Mucosa of rectum (tissue), 2 donors: ENCODE measurements around the gene YIPF4.
A peak's percentile ranks its signal among the peaks of the same experiment; 100 is the strongest.

Experiments
- H3K27ac ChIP-seq, 2 donors: one replicate each; pipeline ENCODE4 v1.7.0; 2013; ENCODE audit warnings: inconsistent platforms in 2 of 2, low read depth in 2 of 2, low read length in 2 of 2
- H3K27me3 ChIP-seq, 2 donors: one replicate each; pipeline ENCODE4 v1.7.0; 2013; ENCODE audit warnings: low read length in 2 of 2; ENCODE audit not compliant: control insufficient read depth in 2 of 2, insufficient read depth in 2 of 2
- H3K36me3 ChIP-seq, 2 donors: one replicate each; pipeline ENCODE4 v1.7.0; 2013; ENCODE audit warnings: low read length in 2 of 2; ENCODE audit not compliant: control insufficient read depth in 2 of 2, insufficient read depth in 2 of 2
- H3K4me1 ChIP-seq, 2 donors: one replicate each; pipeline ENCODE4 v1.7.0; 2013; ENCODE audit warnings: low read length in 2 of 2, mild to moderate bottlenecking in 1 of 2; ENCODE audit not compliant: control insufficient read depth in 2 of 2, insufficient read depth in 2 of 2
- H3K4me3 ChIP-seq, 2 donors: one replicate each; pipeline ENCODE4 v1.7.0; 2013; ENCODE audit warnings: low read length in 2 of 2
- H3K9ac ChIP-seq, 2 donors: one replicate each; pipeline ENCODE4 v1.7.0; 2013; ENCODE audit warnings: low read length in 2 of 2, low read depth in 1 of 2, mild to moderate bottlenecking in 1 of 2
- H3K9me3 ChIP-seq, 2 donors: one replicate each; pipeline ENCODE4 v1.7.0; 2013; ENCODE audit warnings: low read length in 2 of 2; ENCODE audit not compliant: control insufficient read depth in 2 of 2
- donor health status: healthy.
- donor health status: Normal muscosa, but diverticular disease.

YIPF4 gene

GRCh38 chr2:32277674-32278477 is at the start of gene YIPF4:
Gene YIPF4 (plus strand): TSS chr2:32277904. CDS start chr2:32278156, 252 bp downstream.
- Histone ChIP-seq H3K9me3 (no peaks in the 10 kb centered on the region), H3K36me3 (peaks cover 0 to 3% of the 10 kb centered on the region in 2 donors), H3K4me3 (peak within 1 kb of the TSS; percentile 93 to 95), H3K27me3 (no peaks in the 10 kb centered on the region), H3K9ac (peak within 1 kb of the TSS; percentile 92 to 99), H3K4me1 (peaks cover 5 to 6% of the 10 kb centered on the region in 2 donors), H3K27ac (peak within 1 kb of the TSS; percentile 75 to 79)

GRCh38 chr2:32228181-32228580 is 49.5 kb upstream of the YIPF4 start:
- H3K9me3 ChIP-seq: no peaks in the 10 kb centered on the region
- H3K4me3 ChIP-seq: no peak overlapping the region
- H3K36me3 ChIP-seq: peaks cover 4 to 8% of the 10 kb centered on the region in 2 donors
- no peaks in the 10 kb centered on the region for H3K27me3 ChIP-seq
- H3K27ac ChIP-seq: no peak overlapping the region
- no peaks in the 10 kb centered on the region for H3K4me1 ChIP-seq
- no peak overlapping the region for H3K9ac ChIP-seq

GRCh38 chr2:32229635-32230034 is 48.1 kb upstream of the YIPF4 start:
- peaks cover 0 to 2% of the 10 kb centered on the region in 2 donors for H3K36me3 ChIP-seq
- no peak overlapping the region for H3K4me3 ChIP-seq
- no peaks in the 10 kb centered on the region for H3K27me3 ChIP-seq
- no peak overlapping the region for H3K9ac ChIP-seq
- no peak overlapping the region for H3K27ac ChIP-seq
- no peaks in the 10 kb centered on the region for H3K9me3 ChIP-seq
- no peaks in the 10 kb centered on the region for H3K4me1 ChIP-seq

GRCh38 chr2:32231959-32232358 is 45.7 kb upstream of the YIPF4 start:
- H3K9me3 ChIP-seq: no peaks in the 10 kb centered on the region
- no peaks in the 10 kb centered on the region for H3K27me3 ChIP-seq
- H3K36me3 ChIP-seq: no peaks in the 10 kb centered on the region
- H3K4me3 ChIP-seq: no peak overlapping the region
- H3K4me1 ChIP-seq: no peaks in the 10 kb centered on the region
- H3K27ac ChIP-seq: no peak overlapping the region
- no peak overlapping the region for H3K9ac ChIP-seq

- Histone ChIP-seq H3K9me3 (no peaks in the 10 kb centered on the region), H3K27me3 (no peaks in the 10 kb centered on the region), H3K27ac (no peak overlapping the region), H3K4me1 (no peaks in the 10 kb centered on the region), H3K4me3 (no peak overlapping the region), H3K9ac (no peak overlapping the region), H3K36me3 (no peaks in the 10 kb centered on the region)
These were observed 42.4 kb upstream of the YIPF4 start for GRCh38 chr2:32235315-32235714.

GRCh38 chr2:32237488-32237887 is 40.2 kb upstream of the YIPF4 start:
- Histone ChIP-seq H3K4me1 (no peaks in the 10 kb centered on the region), H3K9ac (no peak overlapping the region), H3K4me3 (no peak overlapping the region), H3K27me3 (no peaks in the 10 kb centered on the region), H3K27ac (no peak overlapping the region), H3K9me3 (no peaks in the 10 kb centered on the region), H3K36me3 (no peaks in the 10 kb centered on the region)

- no peak overlapping the region for H3K27ac ChIP-seq
- no peak overlapping the region for H3K4me3 ChIP-seq
- no peak overlapping the region for H3K9ac ChIP-seq
- H3K27me3 ChIP-seq: no peaks in the 10 kb centered on the region
- no peaks in the 10 kb centered on the region for H3K4me1 ChIP-seq
- no peaks in the 10 kb centered on the region for H3K36me3 ChIP-seq
- no peaks in the 10 kb centered on the region for H3K9me3 ChIP-seq
These were observed 39.7 kb upstream of the YIPF4 start for GRCh38 chr2:32237996-32238395.

- no peaks in the 10 kb centered on the region for H3K27me3 ChIP-seq
- no peak overlapping the region for H3K9ac ChIP-seq
- no peaks in the 10 kb centered on the region for H3K9me3 ChIP-seq
- no peak overlapping the region for H3K4me3 ChIP-seq
- H3K36me3 ChIP-seq: no peaks in the 10 kb centered on the region
- H3K27ac ChIP-seq: no peak overlapping the region
- H3K4me1 ChIP-seq: no peaks in the 10 kb centered on the region
These were observed 35.4 kb upstream of the YIPF4 start for GRCh38 chr2:32242331-32242730.

GRCh38 chr2:32246911-32247310 is 30.8 kb upstream of the YIPF4 start:
- no peaks in the 10 kb centered on the region for H3K4me1 ChIP-seq
- H3K9ac ChIP-seq: no peak overlapping the region
- H3K36me3 ChIP-seq: no peaks in the 10 kb centered on the region
- H3K9me3 ChIP-seq: no peaks in the 10 kb centered on the region
- H3K27me3 ChIP-seq: no peaks in the 10 kb centered on the region
- H3K4me3 ChIP-seq: no peak overlapping the region
- H3K27ac ChIP-seq: no peak overlapping the region

GRCh38 chr2:32248299-32248698 is 29.4 kb upstream of the YIPF4 start:
- H3K9ac ChIP-seq: no peak overlapping the region
- H3K9me3 ChIP-seq: no peaks in the 10 kb centered on the region
- H3K4me1 ChIP-seq: no peaks in the 10 kb centered on the region
- no peak overlapping the region for H3K4me3 ChIP-seq
- no peaks in the 10 kb centered on the region for H3K36me3 ChIP-seq
- no peak overlapping the region for H3K27ac ChIP-seq
- no peaks in the 10 kb centered on the region for H3K27me3 ChIP-seq
